Mesendoderm (in vitro differentiated cells): ENCODE measurements around the gene ADAM23.

Experiments
- DNase-seq: peaks from one replicate; pipeline ENCODE4 v3.0.0; 2013
- H2AK5ac ChIP-seq: 2 replicates; pipeline ENCODE4 v1.6.1; 2013; ENCODE audit warnings: low read length, inconsistent platforms
- H2BK120ac ChIP-seq: 2 replicates; pipeline ENCODE4 v1.6.1; 2013; ENCODE audit warnings: low read depth, mild to moderate bottlenecking, low read length, moderate library complexity, mixed read lengths
- H2BK15ac ChIP-seq: replicated peaks from 2 replicates; pipeline ENCODE4 v1.6.1; 2013; ENCODE audit warnings: low read depth, mild to moderate bottlenecking, moderate library complexity
- H2BK5ac ChIP-seq: 2 replicates; pipeline ENCODE4 v1.6.1; 2013; ENCODE audit warnings: low read length, inconsistent platforms
- H3K18ac ChIP-seq: 2 replicates; pipeline ENCODE4 v1.6.1; 2013; ENCODE audit warnings: mild to moderate bottlenecking, low read length, mixed read lengths
- H3K23ac ChIP-seq: one replicate; pipeline ENCODE4 v1.6.1; 2013; ENCODE audit warnings: low read length
- H3K27ac ChIP-seq: 2 replicates; pipeline ENCODE4 v1.5.1; 2013; ENCODE audit warnings: low read depth, mild to moderate bottlenecking, inconsistent platforms, low read length, moderate library complexity
- H3K27me3 ChIP-seq: 2 replicates; pipeline ENCODE4 v1.6.1; 2013; ENCODE audit warnings: low read length, control low read depth, mild to moderate bottlenecking, inconsistent platforms; ENCODE audit not compliant: insufficient read depth, poor library complexity
- H3K36me3 ChIP-seq: 2 replicates; pipeline ENCODE4 v1.6.1; 2013; ENCODE audit warnings: low read length, inconsistent platforms; ENCODE audit not compliant: control insufficient read depth, insufficient read depth
- H3K4ac ChIP-seq: one replicate; pipeline ENCODE4 v1.6.1; 2013; ENCODE audit warnings: low read depth, mild to moderate bottlenecking, low read length, moderate library complexity
- H3K4me1 ChIP-seq: 2 replicates; pipeline ENCODE4 v1.6.1; 2013; ENCODE audit warnings: low read depth, low read length, inconsistent platforms; ENCODE audit not compliant: control insufficient read depth
- H3K4me2 ChIP-seq: 2 replicates; pipeline ENCODE4 v1.6.1; 2013; ENCODE audit warnings: low read length
- H3K4me3 ChIP-seq: 2 replicates; pipeline ENCODE4 v1.5.1; 2013; ENCODE audit warnings: mild to moderate bottlenecking, low read length
- H3K56ac ChIP-seq: one replicate; pipeline ENCODE4 v1.6.1; 2013; ENCODE audit warnings: low read length
- H3K79me1 ChIP-seq: 2 replicates; pipeline ENCODE4 v1.6.1; 2013; ENCODE audit warnings: low read length, inconsistent platforms
- H3K79me2 ChIP-seq: 2 replicates; pipeline ENCODE4 v1.6.1; 2013; ENCODE audit warnings: mild to moderate bottlenecking, low read length; ENCODE audit not compliant: control insufficient read depth, insufficient read depth
- H3K9ac ChIP-seq: 2 replicates; pipeline ENCODE4 v1.6.1; 2013; ENCODE audit warnings: low read length, inconsistent platforms
- H4K5ac ChIP-seq: one replicate; pipeline ENCODE4 v1.6.1; 2013; ENCODE audit warnings: low read length
- H4K8ac ChIP-seq: one replicate; pipeline ENCODE4 v1.6.1; 2013; ENCODE audit warnings: low read depth, mild to moderate bottlenecking, control low read depth, low read length, moderate library complexity
- WGBS: extraction: QIAGEN DNeasy Blood & Tissue Kit; methylation state at CpG from one replicate; pipeline ENCODE4 v1.1.7; 2013; ENCODE audit warnings: low lambda C conversion rate, missing lambda C conversion rate; ENCODE audit not compliant: insufficient coverage; ENCODE audit errors: extremely low coverage; 5-methylcytosine and 5-hydroxymethylcytosine counted together

ADAM23 gene

GRCh38 chr2:206488623-206489022, 45.3 kb downstream of the ADAM23 start:
- Histone ChIP-seq H2BK5ac (no peak overlapping the region), H4K5ac (no peak overlapping the region), H3K27ac (no peak overlapping the region), H3K18ac (no peak overlapping the region), H3K36me3 (no peaks in the 10 kb centered on the region), H2AK5ac (no peak overlapping the region), H3K79me1 (no peaks in the 10 kb centered on the region), H3K56ac (no peak overlapping the region), H3K23ac (no peak overlapping the region), H3K4me2 (no peak overlapping the region), H4K8ac (no peak overlapping the region), H3K4me1 (no peaks in the 10 kb centered on the region), H2BK15ac (no peak overlapping the region), H3K79me2 (no peaks in the 10 kb centered on the region), H3K4ac (no peak overlapping the region), H2BK120ac (no peak overlapping the region), H3K9ac (no peak overlapping the region), H3K27me3 (no peaks in the 10 kb centered on the region), H3K4me3 (no peak overlapping the region)
- no peak for DNase-seq
- WGBS: no CpG with 5 or more reads among the region's 1 CpG

- Histone ChIP-seq H2BK120ac (no peak overlapping the region), H3K56ac (no peak overlapping the region), H4K8ac (no peak overlapping the region), H3K18ac (no peak overlapping the region), H3K4me2 (no peak overlapping the region), H3K4me1 (no peaks in the 10 kb centered on the region), H3K79me2 (no peaks in the 10 kb centered on the region), H3K23ac (no peak overlapping the region), H3K79me1 (no peaks in the 10 kb centered on the region), H3K36me3 (no peaks in the 10 kb centered on the region), H3K4ac (no peak overlapping the region), H4K5ac (no peak overlapping the region), H2BK5ac (no peak overlapping the region), H2BK15ac (no peak overlapping the region), H3K9ac (no peak overlapping the region), H3K4me3 (no peak overlapping the region), H3K27me3 (no peaks in the 10 kb centered on the region), H3K27ac (no peak overlapping the region), H2AK5ac (no peak overlapping the region)
- DNase-seq: no peak
- WGBS: no CpG with 5 or more reads among the region's 1 CpG
Observed at GRCh38 chr2:206494061-206494460, 50.7 kb downstream of the ADAM23 start.

GRCh38 chr2:206502729-206503128, 59.4 kb downstream of the ADAM23 start:
- H3K4ac ChIP-seq: no peak overlapping the region
- no peak overlapping the region for H2BK5ac ChIP-seq
- no peak overlapping the region for H4K5ac ChIP-seq
- H3K4me2 ChIP-seq: no peak overlapping the region
- no peak overlapping the region for H2BK120ac ChIP-seq
- no peaks in the 10 kb centered on the region for H3K79me2 ChIP-seq
- no peak overlapping the region for H3K56ac ChIP-seq
- DNase-seq: no peak
- no peak overlapping the region for H4K8ac ChIP-seq
- WGBS: no CpG with 5 or more reads among the region's 4 CpGs
- no peak overlapping the region for H3K4me3 ChIP-seq
- no peak overlapping the region for H3K23ac ChIP-seq
- H3K18ac ChIP-seq: no peak overlapping the region
- H3K4me1 ChIP-seq: no peaks in the 10 kb centered on the region
- H2AK5ac ChIP-seq: no peak overlapping the region
- no peaks in the 10 kb centered on the region for H3K79me1 ChIP-seq
- no peak overlapping the region for H3K9ac ChIP-seq
- no peaks in the 10 kb centered on the region for H3K36me3 ChIP-seq
- no peaks in the 10 kb centered on the region for H3K27me3 ChIP-seq
- no peak overlapping the region for H2BK15ac ChIP-seq
- no peak overlapping the region for H3K27ac ChIP-seq

DNA sequence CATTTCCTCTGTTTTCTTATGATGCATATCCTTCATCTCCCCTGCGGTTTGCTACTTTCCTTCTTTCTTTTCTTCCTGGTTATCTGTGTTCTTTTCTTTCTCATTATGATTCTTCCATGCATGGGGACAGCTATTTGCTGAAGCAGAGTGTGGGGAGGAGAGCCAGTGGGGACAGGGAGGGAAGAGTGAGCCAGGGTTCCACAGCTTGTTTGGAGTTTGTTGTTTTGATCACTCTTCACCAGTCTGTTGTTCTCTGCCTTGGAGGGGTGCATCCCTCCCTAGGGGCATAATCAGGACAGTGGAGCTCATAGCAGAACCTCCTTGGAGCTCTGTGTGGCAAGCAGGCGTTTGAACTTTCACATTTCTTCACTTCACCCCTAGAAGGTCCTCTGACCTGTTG, 68.0 kb downstream of the ADAM23 start:
- DNase-seq: no peak
- Histone ChIP-seq H3K9ac (no peak overlapping the region), H2AK5ac (no peak overlapping the region), H3K4me2 (no peak overlapping the region), H4K8ac (no peak overlapping the region), H2BK5ac (no peak overlapping the region), H3K4me1 (no peaks in the 10 kb centered on the region), H4K5ac (no peak overlapping the region), H2BK120ac (no peak overlapping the region), H2BK15ac (no peak overlapping the region), H3K79me1 (no peaks in the 10 kb centered on the region), H3K23ac (no peak overlapping the region), H3K56ac (no peak overlapping the region), H3K79me2 (no peaks in the 10 kb centered on the region), H3K27me3 (no peaks in the 10 kb centered on the region), H3K4ac (no peak overlapping the region), H3K27ac (no peak overlapping the region), H3K18ac (no peak overlapping the region), H3K4me3 (no peak overlapping the region), H3K36me3 (no peaks in the 10 kb centered on the region)
- WGBS: no CpG with 5 or more reads among the region's 2 CpGs

- Histone ChIP-seq H3K27me3 (no peaks in the 10 kb centered on the region), H3K9ac (no peak overlapping the region), H3K4me2 (no peak overlapping the region), H3K4me1 (no peaks in the 10 kb centered on the region), H3K18ac (no peak overlapping the region), H4K8ac (no peak overlapping the region), H2BK120ac (no peak overlapping the region), H2BK5ac (no peak overlapping the region), H3K4me3 (no peak overlapping the region), H3K27ac (no peak overlapping the region), H3K79me1 (no peaks in the 10 kb centered on the region), H3K4ac (no peak overlapping the region), H2AK5ac (no peak overlapping the region), H3K23ac (no peak overlapping the region), H4K5ac (no peak overlapping the region), H3K36me3 (no peaks in the 10 kb centered on the region), H3K56ac (no peak overlapping the region), H3K79me2 (no peaks in the 10 kb centered on the region), H2BK15ac (no peak overlapping the region)
- DNase-seq: no peak
- WGBS: no CpG with 5 or more reads among the region's 1 CpG
Observed at GRCh38 chr2:206512999-206513398, 69.7 kb downstream of the ADAM23 start.

GRCh38 chr2:206515580-206515979, 72.2 kb downstream of the ADAM23 start:
- Histone ChIP-seq H3K4me3 (no peak overlapping the region), H2BK120ac (no peak overlapping the region), H2AK5ac (no peak overlapping the region), H3K4me1 (no peaks in the 10 kb centered on the region), H3K23ac (no peak overlapping the region), H4K8ac (no peak overlapping the region), H3K79me2 (no peaks in the 10 kb centered on the region), H3K36me3 (no peaks in the 10 kb centered on the region), H3K27ac (no peak overlapping the region), H4K5ac (no peak overlapping the region), H2BK5ac (no peak overlapping the region), H3K4me2 (no peak overlapping the region), H3K79me1 (no peaks in the 10 kb centered on the region), H3K56ac (no peak overlapping the region), H3K4ac (no peak overlapping the region), H2BK15ac (no peak overlapping the region), H3K9ac (no peak overlapping the region), H3K27me3 (no peaks in the 10 kb centered on the region), H3K18ac (no peak overlapping the region)
- no CpG with 5 or more reads among the region's 1 CpG for WGBS
- DNase-seq: no peak
